ENCODE results near the gene KIF12.

The KIF12 gene

DNA sequence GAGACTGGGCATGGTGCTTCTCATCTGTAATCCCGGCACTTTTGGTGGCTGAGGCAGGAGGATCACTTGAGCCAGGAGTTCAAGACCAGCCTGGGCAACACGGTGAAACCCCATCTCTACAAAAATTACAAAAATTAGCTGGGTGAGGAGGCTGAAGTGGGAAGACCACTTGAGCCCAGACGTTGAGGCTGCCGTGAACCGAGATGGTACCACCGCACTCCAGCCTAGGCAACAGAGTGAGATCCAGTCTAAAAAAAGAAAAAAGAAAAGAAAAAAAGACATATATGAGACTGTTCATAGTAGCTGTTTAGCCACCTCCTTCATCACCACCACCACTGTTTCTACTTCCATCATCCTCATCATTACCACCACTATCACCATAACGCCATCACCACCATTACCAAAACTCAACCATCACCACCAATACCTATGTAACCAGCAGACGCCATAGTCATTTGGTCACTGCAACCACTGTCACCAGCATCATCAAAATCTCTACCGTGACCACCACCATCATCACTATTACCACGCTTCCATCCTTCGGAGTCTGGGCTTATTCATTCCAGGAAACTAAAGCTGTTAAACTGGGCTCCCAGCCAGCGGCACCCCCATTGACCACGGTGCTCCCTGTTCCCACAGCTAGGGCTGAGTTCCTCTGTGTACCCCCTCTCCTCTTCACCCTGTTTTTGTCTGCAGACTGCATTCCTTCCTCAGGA, 8.4 kb upstream of the KIF12 start:
- TF ChIP-seq, protein P1, sequence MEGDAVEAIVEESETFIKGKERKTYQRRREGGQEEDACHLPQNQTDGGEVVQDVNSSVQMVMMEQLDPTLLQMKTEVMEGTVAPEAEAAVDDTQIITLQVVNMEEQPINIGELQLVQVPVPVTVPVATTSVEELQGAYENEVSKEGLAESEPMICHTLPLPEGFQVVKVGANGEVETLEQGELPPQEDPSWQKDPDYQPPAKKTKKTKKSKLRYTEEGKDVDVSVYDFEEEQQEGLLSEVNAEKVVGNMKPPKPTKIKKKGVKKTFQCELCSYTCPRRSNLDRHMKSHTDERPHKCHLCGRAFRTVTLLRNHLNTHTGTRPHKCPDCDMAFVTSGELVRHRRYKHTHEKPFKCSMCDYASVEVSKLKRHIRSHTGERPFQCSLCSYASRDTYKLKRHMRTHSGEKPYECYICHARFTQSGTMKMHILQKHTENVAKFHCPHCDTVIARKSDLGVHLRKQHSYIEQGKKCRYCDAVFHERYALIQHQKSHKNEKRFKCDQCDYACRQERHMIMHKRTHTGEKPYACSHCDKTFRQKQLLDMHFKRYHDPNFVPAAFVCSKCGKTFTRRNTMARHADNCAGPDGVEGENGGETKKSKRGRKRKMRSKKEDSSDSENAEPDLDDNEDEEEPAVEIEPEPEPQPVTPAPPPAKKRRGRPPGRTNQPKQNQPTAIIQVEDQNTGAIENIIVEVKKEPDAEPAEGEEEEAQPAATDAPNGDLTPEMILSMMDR (IDR thresholded peaks at IDR 0.05) = no peak

DNA sequence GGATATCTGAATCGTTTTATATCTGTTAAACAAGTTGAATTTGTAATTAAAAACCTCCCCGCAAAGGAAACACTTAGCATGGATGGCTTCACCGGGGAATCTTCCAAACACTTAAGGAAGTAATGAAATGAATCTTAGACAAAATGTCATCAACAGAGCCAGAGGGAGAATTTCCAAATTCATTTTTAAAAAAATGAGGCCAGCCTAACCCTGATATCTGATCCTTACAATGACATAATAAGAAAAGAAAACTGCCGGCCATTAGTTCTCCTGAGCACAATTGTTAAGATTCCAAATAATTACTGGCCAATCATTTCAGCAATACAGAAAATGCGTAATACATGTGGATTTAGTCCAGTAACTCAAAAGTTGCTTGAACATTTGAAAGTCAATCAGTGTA, 6.1 kb upstream of the KIF12 start:
- TF ChIP-seq, protein P1 (IDR thresholded peaks at IDR 0.05) = no peak

DNA sequence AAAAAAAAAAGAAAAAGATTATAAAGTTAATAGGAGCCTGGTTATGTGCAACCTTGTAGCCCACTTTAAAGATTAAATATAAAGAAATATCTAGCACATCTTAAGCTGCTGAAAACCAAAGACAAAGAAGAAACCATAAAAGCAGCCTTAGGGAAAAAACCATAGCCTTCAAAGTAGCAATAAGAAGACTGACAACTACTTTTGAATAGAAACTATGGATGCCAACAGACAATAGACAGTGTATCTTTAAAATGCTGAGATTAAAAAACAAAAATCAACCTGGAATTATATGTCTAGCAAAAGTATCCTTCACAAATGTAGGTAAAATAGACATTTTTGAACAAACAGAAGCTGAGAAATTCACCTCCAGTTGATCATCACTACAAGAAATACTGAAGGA, 3.4 kb upstream of the KIF12 start:
- TF ChIP-seq, protein P1 (IDR thresholded peaks at IDR 0.05) = no peak

DNA sequence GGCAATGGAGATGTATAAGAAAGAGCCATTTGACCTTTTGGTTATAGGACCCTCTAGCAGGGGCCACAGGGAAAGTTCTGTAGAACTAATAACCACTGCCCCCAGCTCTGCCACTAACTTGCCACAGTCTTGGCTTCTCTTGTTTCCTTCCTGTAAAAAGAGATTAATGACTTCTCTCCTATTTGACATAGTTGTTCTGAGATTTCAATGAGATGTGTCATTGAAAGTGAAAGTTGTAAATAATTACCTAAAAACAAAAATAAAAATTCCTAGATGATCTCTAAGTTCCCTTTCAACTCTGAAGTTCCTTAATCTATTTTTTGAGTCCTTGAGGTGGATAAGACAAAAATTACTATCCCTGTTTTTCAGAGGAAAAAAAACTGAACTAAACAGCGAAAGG, 1.4 kb upstream of the KIF12 start:
- TF ChIP-seq, protein P1 (IDR thresholded peaks at IDR 0.05) = no peak

DNA sequence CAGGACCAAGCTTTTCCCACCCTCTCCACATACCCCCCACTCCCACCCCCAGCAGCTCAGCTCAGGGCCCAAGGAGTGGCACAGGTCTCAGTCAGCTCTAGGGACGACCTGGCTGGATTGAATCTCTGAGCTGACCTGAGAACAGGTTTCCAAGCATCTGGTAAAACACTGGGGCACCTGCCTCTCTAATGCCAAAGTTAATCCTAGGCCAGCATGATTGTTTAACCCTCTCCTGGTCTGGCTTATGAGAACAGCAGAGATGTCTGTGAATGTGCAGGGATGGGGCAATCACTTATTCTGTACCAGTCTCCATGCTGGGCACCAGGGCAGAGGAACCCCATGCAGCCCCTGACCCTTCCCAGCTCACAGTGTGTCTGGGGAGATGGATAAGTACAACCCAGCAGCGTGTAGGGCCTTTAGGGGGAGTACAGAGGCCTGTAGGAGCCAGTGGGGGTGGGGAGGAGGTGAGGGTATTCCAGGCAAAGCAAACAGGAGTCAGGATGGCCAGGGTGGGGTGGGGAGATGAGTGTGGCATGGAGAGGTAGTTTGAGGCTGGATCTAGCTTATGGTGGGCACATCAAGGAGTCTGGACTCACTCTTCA, 678 bp upstream of the KIF12 start:
- TF ChIP-seq, protein P1 (IDR thresholded peaks at IDR 0.05) = no peak

DNA sequence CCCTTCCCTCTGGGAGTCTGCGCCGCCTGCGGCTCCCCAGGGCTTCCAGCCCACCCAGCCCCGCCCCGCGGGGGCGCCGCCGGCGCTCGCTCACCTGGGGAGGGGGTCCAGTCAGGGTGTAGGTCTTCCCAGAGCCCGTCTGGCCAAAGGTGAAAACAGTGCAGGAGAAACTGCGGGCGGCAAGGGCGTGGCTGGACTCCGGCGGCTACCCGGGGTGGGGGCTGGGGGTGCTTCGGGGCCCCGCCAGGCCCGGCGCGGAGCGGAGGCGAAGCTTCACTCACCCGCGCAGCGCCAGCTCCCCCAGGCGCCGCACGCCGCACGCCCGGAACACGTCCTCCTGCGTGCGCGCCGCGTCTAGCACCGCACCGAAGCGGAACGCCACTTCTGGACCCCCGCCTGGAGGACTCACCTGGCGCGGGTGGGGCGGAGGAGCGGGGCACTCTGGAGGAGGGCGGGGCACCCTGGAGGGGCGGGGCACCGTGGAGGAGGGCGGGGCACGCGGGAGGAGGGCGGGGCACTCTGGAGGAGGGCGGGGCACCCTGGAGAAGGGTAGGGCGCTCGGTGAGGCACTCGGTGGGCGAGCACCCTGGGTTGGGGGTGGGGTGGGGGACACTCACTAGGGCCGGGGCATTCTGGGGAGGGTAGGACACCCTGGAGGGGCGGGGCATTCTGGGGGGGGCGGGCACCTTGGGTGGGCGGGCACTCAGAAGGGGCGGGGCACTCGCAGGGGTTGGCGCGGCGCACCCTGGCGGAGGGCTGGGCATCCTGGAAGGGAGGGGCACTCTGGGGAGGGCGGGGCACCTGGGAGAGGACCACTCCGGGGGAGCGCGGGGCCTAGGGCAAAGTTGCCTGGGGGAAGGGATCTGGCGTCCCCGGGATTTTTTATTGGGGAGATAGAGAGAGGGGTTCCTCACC, 814 bp downstream of the KIF12 start:
- TF ChIP-seq, protein P1 (IDR thresholded peaks at IDR 0.05) = no peak

DNA sequence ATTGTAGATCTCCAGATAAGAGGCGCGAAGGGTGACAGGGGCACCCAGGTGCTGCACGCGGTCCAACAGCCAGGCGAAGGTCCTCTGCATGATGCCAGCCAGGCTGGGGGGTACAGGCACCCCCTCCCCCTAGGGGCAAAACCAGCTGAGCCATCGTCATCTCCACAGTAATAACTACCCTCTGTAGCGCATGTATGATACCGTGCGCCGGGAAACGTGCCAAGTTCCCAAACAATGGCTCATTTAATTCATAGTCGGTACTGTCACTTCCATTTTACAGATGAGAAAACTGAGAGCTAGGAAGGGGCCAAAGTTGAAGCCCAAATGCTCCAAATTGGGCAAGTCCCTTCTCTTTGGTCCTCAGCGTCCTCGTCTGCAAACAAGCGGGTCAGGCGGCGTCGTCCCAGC, 1.5 kb downstream of the KIF12 start:
- TF ChIP-seq, protein P1 (IDR thresholded peaks at IDR 0.05) = no peak
